Ishikawa (cell line): ENCODE data around the gene MBL2.

Experiments used
- CEBPB ChIP-seq: IDR thresholded peaks from 2 replicates; pipeline ENCODE4 v1.6.1; 2012
- CREB1 ChIP-seq: IDR thresholded peaks from 2 replicates; pipeline ENCODE4 v1.6.1; 2012; ENCODE audit warnings: low read depth
- EP300 ChIP-seq: IDR thresholded peaks from 2 replicates; pipeline ENCODE4 v1.6.1; 2012; ENCODE audit warnings: borderline replicate concordance
- MAX ChIP-seq: IDR thresholded peaks from 2 replicates; pipeline ENCODE4 v1.6.1; 2012
- TAF1 ChIP-seq: IDR thresholded peaks from 2 replicates; pipeline ENCODE4 v1.6.1; 2012; ENCODE audit warnings: low read depth, mild to moderate bottlenecking
- TCF12 ChIP-seq: IDR thresholded peaks from 2 replicates; pipeline ENCODE4 v1.6.1; 2012; ENCODE audit warnings: low read depth
- YY1 ChIP-seq: IDR thresholded peaks from 2 replicates; pipeline ENCODE4 v1.6.1; 2012; ENCODE audit warnings: low read depth
- ZBTB7A ChIP-seq: IDR thresholded peaks from 2 replicates; pipeline ENCODE4 v1.6.1; 2012; ENCODE audit warnings: low read depth
- TF ChIP-seq, protein P1 (sequence below): IDR thresholded peaks from 2 replicates; pipeline ENCODE4 v1.6.1; 2012; ENCODE audit warnings: low read depth, mild to moderate bottlenecking

- TF ChIP-seq CREB1 (no peak), YY1 (no peak), TAF1 (no peak), EP300 (no peak), MAX (no peak), ZBTB7A (no peak), TCF12 (no peak), CEBPB (no peak)
- TF ChIP-seq, protein P1, sequence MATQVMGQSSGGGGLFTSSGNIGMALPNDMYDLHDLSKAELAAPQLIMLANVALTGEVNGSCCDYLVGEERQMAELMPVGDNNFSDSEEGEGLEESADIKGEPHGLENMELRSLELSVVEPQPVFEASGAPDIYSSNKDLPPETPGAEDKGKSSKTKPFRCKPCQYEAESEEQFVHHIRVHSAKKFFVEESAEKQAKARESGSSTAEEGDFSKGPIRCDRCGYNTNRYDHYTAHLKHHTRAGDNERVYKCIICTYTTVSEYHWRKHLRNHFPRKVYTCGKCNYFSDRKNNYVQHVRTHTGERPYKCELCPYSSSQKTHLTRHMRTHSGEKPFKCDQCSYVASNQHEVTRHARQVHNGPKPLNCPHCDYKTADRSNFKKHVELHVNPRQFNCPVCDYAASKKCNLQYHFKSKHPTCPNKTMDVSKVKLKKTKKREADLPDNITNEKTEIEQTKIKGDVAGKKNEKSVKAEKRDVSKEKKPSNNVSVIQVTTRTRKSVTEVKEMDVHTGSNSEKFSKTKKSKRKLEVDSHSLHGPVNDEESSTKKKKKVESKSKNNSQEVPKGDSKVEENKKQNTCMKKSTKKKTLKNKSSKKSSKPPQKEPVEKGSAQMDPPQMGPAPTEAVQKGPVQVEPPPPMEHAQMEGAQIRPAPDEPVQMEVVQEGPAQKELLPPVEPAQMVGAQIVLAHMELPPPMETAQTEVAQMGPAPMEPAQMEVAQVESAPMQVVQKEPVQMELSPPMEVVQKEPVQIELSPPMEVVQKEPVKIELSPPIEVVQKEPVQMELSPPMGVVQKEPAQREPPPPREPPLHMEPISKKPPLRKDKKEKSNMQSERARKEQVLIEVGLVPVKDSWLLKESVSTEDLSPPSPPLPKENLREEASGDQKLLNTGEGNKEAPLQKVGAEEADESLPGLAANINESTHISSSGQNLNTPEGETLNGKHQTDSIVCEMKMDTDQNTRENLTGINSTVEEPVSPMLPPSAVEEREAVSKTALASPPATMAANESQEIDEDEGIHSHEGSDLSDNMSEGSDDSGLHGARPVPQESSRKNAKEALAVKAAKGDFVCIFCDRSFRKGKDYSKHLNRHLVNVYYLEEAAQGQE, result no peak
These were observed 2.1 kb upstream of the MBL2 start for GRCh38 chr10:52774600-52775106.
